Karpas-422 (cell line): ENCODE measurements around the gene CCDC88B. TPM values are rescaled to one million over a fixed set of nuclear protein-coding genes. Genes with fewer than 3 reads are reported as not detected.

Source experiments
- DNase-seq: peaks from one replicate; pipeline ENCODE4 v3.0.0-alpha.2; 2015
- H2AFZ ChIP-seq: fragments of 200-600 bp; sonication (generic); 2 replicates; pipeline ENCODE4 v1.6.1; 2014; ENCODE audit warnings: antibody characterized with exemption, low read length, mixed read lengths
- H3K27ac ChIP-seq: fragments of 200-600 bp; sonication (generic); 2 replicates; pipeline ENCODE4 v1.5.1; 2014; ENCODE audit warnings: mild to moderate bottlenecking, low read length, moderate library complexity
- H3K27me3 ChIP-seq: fragments of 200-600 bp; sonication (generic); 2 replicates; pipeline ENCODE4 v1.6.1; 2014; ENCODE audit warnings: low read length, mixed read lengths
- H3K36me3 ChIP-seq: fragments of 200-600 bp; sonication (generic); 2 replicates; pipeline ENCODE4 v1.6.1; 2014; ENCODE audit warnings: low read length, mixed read lengths; ENCODE audit not compliant: insufficient read depth
- H3K4me1 ChIP-seq: fragments of 200-600 bp; sonication (generic); 2 replicates; pipeline ENCODE4 v1.6.1; 2014; ENCODE audit warnings: mild to moderate bottlenecking, low read length, mixed read lengths
- H3K4me2 ChIP-seq: fragments of 200-600 bp; sonication (generic); 2 replicates; pipeline ENCODE4 v1.6.1; 2014; ENCODE audit warnings: low read length, low read depth, mild to moderate bottlenecking; ENCODE audit not compliant: poor library complexity, severe bottlenecking
- H3K4me3 ChIP-seq: fragments of 200-600 bp; sonication (generic); 2 replicates; pipeline ENCODE4 v1.5.1; 2014; ENCODE audit warnings: mild to moderate bottlenecking, antibody characterized with exemption, low read length, mixed read lengths
- H3K79me2 ChIP-seq: fragments of 200-600 bp; sonication (generic); 2 replicates; pipeline ENCODE4 v1.6.1; 2014; ENCODE audit warnings: mild to moderate bottlenecking, low read length, mixed read lengths
- H3K9ac ChIP-seq: fragments of 200-600 bp; sonication (generic); 2 replicates; pipeline ENCODE4 v1.6.0; 2014; ENCODE audit warnings: low read length
- H3K9me2 ChIP-seq: fragments of 200-600 bp; sonication (generic), shearing (Covaris generic); replicated peaks from 2 replicates; pipeline ENCODE4 v1.6.0; 2014; ENCODE audit warnings: mild to moderate bottlenecking, low read length, moderate library complexity; ENCODE audit not compliant: insufficient read depth
- H3K9me3 ChIP-seq: fragments of 300-700, 200-600 bp; sonication (generic); 2 replicates; pipeline ENCODE4 v1.6.1; 2014; ENCODE audit warnings: low read length, mixed read lengths
- H4K20me1 ChIP-seq: fragments of 200-600 bp; sonication (generic); 2 replicates; pipeline ENCODE4 v1.6.1; 2014; ENCODE audit warnings: mild to moderate bottlenecking, antibody characterized with exemption, low read length, low read depth; ENCODE audit not compliant: insufficient read depth
- total RNA-seq: library from RNA; depleted of rRNA; stranded (reverse); fragments of >200 nt; shearing (Covaris generic); gene quantifications from 2 replicates; pipeline ENCODE4 v1.2.3, GENCODE V29; 2014; ENCODE audit warnings: low replicate concordance

The CCDC88B gene
- total RNA-seq, 1 experiment from 2014 or later = 34.9 TPM

DNA sequence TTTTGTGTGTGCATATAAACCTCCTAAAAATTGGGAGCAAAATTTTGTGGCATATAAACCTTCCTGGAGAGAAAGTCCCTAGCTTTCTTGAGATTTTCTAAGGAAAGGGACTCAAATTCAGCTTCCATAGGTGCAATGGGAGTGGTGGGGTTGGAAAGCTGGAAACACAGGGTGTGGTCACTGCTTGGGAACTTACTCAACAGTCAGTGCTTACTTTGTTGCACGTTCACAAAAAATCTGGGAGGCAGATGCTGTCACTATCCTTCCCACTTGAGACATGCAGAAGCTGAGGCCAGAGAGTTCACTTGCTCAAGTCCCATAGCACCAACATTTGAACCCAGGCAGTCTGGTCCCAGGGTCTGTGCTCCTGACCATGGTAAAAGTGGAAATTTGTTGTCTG lies 43.8 kb upstream of the CCDC88B start:
- H3K4me1 ChIP-seq = peaks cover 18% of the 10 kb centered on the region
- H2AFZ ChIP-seq = no peak overlapping the region
- H3K4me2 ChIP-seq = no peak overlapping the region
- no peaks in the 10 kb centered on the region for H3K79me2 ChIP-seq
- no peak overlapping the region for H3K4me3 ChIP-seq
- H3K9me2 ChIP-seq = no peaks in the 10 kb centered on the region
- H3K9me3 ChIP-seq = no peaks in the 10 kb centered on the region
- no peak for DNase-seq
- no peak overlapping the region for H3K27ac ChIP-seq
- H4K20me1 ChIP-seq = no peaks in the 10 kb centered on the region
- H3K27me3 ChIP-seq = no peaks in the 10 kb centered on the region
- no peak overlapping the region for H3K9ac ChIP-seq
- no peaks in the 10 kb centered on the region for H3K36me3 ChIP-seq

DNA sequence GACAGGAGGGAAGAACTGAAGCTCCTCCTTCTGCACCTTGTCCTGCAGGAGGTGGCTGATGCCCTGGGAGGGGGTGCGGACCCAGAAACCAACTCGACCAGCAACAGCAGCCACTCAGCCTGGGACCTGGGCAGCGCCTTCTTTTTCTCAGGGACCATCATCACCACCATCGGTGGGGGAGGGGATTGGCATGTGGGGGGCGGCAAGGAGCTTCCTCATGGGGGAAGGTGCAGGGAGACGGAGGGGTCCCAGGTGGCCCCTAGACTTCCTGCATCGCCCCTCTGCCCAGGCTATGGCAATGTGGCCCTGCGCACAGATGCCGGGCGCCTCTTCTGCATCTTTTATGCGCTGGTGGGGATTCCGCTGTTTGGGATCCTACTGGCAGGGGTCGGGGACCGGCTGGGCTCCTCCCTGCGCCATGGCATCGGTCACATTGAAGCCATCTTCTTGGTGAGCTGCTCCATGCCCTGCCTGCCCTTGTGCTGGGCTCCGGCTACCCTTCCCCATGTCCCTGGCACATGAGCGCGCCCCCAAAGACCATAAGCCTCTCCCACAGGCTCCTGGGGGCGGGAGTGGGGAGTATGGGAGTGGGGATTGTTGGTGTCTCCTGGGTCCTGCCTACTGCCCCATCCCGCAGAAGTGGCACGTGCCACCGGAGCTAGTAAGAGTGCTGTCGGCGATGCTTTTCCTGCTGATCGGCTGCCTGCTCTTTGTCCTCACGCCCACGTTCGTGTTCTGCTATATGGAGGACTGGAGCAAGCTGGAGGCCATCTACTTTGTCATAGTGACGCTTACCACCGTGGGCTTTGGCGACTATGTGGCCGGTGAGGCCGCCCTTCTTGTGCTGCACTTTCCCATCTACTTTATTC lies 42.9 kb upstream of the CCDC88B start:
- Histone ChIP-seq H3K9me3 (no peaks in the 10 kb centered on the region), H3K4me2 (no peak overlapping the region), H3K9me2 (no peaks in the 10 kb centered on the region), H3K4me3 (no peak overlapping the region), H3K27me3 (no peaks in the 10 kb centered on the region), H3K27ac (no peak overlapping the region), H4K20me1 (no peaks in the 10 kb centered on the region), H3K79me2 (no peaks in the 10 kb centered on the region), H3K4me1 (peaks cover 18% of the 10 kb centered on the region), H3K36me3 (no peaks in the 10 kb centered on the region), H2AFZ (no peak overlapping the region), H3K9ac (no peak overlapping the region)
- DNase-seq = no peak

DNA sequence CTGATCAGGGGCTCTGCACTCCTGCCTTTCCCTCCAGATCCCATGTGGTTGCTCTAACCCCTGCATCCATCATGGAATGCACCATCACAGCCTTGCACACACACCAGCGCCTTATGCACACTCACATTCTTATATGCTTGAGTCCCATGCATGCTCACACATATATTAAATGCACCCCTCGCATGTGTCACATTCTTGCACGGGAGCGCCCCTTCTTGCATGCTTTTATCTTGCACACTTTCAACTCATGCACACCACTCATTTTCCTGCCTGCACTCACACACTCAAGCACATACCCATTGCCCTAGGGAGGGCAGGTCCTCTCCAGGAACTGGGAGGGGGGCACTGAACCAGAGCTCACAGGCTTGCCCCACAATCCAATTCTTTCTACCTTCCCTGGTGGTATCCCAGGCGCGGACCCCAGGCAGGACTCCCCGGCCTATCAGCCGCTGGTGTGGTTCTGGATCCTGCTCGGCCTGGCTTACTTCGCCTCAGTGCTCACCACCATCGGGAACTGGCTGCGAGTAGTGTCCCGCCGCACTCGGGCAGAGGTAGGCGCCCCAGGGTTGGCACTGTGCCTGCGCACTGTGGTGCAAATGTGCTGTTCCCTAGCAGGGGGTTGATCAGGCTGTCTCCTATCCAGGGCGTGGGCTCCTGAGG lies 42.2 kb upstream of the CCDC88B start:
- no peak overlapping the region for H3K4me2 ChIP-seq
- no peak overlapping the region for H3K27ac ChIP-seq
- H4K20me1 ChIP-seq = no peaks in the 10 kb centered on the region
- no peak overlapping the region for H2AFZ ChIP-seq
- H3K9me2 ChIP-seq = no peaks in the 10 kb centered on the region
- no peak overlapping the region for H3K4me3 ChIP-seq
- no peaks in the 10 kb centered on the region for H3K9me3 ChIP-seq
- peaks cover 18% of the 10 kb centered on the region for H3K4me1 ChIP-seq
- H3K9ac ChIP-seq = no peak overlapping the region
- H3K27me3 ChIP-seq = no peaks in the 10 kb centered on the region
- H3K36me3 ChIP-seq = no peaks in the 10 kb centered on the region
- no peak for DNase-seq
- H3K79me2 ChIP-seq = no peaks in the 10 kb centered on the region

DNA sequence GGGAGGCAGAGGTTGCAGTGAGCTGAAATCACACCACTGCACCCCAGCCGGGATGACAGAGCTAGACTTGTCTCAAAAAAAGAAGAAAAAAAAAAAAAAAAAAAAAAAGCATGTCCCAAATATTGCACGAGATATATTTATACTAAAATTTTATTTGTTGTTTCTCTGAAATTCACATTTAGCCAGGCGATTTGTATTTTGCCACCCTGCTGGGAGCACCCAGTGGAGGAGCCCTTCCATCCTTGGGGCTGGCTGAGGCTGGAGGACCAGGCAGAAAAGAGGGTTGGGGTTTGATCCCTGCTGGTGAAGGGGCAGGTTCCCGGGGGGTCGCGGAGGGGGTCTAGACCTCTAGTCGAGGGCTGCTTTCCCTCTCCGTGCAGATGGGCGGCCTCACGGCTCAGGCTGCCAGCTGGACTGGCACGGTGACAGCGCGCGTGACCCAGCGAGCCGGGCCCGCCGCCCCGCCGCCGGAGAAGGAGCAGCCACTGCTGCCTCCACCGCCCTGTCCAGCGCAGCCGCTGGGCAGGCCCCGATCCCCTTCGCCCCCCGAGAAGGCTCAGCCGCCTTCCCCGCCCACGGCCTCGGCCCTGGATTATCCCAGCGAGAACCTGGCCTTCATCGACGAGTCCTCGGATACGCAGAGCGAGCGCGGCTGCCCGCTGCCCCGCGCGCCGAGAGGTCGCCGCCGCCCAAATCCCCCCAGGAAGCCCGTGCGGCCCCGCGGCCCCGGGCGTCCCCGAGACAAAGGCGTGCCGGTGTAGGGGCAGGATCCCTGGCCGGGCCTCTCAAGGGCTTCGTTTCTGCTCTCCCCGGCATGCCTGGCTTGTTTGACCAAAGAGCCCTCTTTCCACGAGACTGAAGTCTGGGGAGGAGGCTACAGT lies 40.8 kb upstream of the CCDC88B start:
- Histone ChIP-seq H3K27me3 (no peaks in the 10 kb centered on the region), H3K79me2 (no peaks in the 10 kb centered on the region), H3K9me2 (no peaks in the 10 kb centered on the region), H3K4me1 (peaks cover 30% of the 10 kb centered on the region), H3K27ac (no peak overlapping the region), H3K4me2 (no peak overlapping the region), H4K20me1 (peaks cover 4% of the 10 kb centered on the region; the same call in 1 of the 2 replicates), H2AFZ (no peak overlapping the region), H3K9me3 (no peaks in the 10 kb centered on the region), H3K4me3 (no peak overlapping the region), H3K36me3 (no peaks in the 10 kb centered on the region), H3K9ac (no peak overlapping the region)
- DNase-seq = no peak

DNA sequence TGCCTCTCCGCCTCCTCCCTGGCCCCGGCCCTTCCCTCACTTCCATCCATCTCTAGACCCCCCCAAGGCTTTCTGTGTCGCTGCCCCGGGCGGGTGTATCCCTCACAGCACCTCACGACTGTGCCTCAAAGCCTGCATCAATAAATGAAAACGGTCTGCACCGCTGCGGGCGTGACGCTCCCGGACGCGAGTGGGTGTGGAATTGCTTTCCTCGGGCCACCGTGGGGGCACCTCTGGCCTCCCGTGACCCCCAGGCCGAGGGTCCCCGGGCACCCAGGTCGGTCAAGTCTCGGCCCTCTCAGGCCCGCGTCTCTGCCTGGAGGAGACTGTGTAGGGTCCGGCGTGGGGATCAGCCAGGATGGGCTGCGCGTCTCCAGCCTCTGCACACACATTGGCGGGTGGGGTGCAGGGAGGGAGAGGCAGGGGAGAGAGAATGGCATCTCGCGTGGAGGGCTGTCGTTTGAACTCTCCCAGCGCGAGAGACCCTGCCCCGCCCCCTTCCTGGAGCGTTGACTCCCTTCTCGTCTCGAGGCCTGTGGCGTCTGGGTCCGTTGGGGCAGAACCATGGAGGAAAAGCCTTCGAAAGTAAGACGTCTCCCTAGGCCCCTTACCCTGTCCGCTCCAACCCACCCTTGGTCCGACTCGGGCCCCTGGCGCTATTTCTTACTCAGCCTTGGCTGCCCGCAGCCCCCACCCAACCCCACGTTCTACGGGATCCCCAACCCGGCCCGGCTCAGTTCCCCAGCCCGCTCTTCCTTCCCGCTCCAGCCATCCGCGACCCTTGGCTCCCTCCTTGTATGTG lies 40.0 kb upstream of the CCDC88B start, which contains the start of gene CATSPERZ:
Gene CATSPERZ, plus strand, starts transcription at position 512 of the 802 bp plus-strand sequence. Its CDS starts 53 bp downstream, at position 565.
- Histone ChIP-seq H3K79me2 (no peaks in the 10 kb centered on the region), H2AFZ (no peak within 1 kb of the TSS), H3K9me2 (no peaks in the 10 kb centered on the region), H3K9me3 (no peaks in the 10 kb centered on the region), H3K4me3 (no peak within 1 kb of the TSS), H4K20me1 (peaks cover 4% of the 10 kb centered on the region; the same call in 1 of the 2 replicates), H3K4me2 (peak within 1 kb of the TSS; percentile 56), H3K36me3 (no peaks in the 10 kb centered on the region), H3K27ac (no peak within 1 kb of the TSS), H3K9ac (no peak within 1 kb of the TSS), H3K4me1 (peaks cover 35% of the 10 kb centered on the region), H3K27me3 (no peaks in the 10 kb centered on the region)
- DNase-seq = no peak

DNA sequence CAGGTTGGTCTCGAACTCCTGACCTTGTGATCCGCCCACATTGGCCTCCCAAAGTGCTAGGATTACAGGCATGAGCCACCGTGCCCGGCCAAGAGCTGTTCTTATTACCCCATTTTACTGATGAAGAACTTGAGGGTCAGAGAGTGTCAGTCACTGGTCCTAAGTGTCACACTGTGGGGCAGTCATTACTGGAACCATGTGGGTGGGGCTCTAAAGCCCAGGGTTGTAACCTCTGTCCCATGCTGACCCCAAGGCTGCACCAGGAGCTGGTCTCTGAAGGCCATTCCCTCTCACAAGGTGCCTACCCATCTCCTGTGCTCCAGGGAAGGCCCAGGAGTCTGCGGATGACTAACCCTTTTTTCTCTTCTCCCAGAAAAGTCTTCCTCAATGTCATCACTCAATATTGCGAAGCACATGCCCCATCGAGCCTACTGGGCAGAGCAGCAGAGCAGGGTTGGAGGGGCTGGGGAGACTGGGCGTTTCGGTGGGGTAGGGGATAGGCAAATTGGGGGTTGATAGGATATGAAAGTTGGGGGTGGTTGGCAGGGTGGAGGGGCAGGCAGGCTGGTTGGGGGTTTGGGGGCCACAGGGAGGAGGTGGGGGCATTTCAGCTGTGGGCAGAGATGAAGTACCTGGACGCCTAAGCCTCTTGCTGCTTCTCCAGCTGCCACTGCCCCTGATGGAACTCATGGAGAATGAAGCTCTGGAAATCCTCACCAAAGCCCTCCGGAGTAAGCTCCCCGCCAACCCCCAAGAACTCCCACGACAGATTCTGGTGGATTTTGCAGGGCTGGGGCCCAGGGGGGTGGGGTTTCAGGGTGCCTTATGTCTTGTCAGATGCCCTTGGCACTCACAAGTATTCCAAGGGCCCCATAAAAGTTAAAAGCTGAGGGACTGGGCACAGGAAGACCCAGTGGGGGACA lies 36.6 kb upstream of the CCDC88B start:
- Histone ChIP-seq H2AFZ (no peak overlapping the region), H3K27me3 (no peaks in the 10 kb centered on the region), H3K4me2 (peak overlapping the region; percentile 93), H3K79me2 (peaks cover 26% of the 10 kb centered on the region), H3K9me2 (no peaks in the 10 kb centered on the region), H3K4me1 (peaks cover 38% of the 10 kb centered on the region), H3K9ac (peak overlapping the region; percentile 97), H4K20me1 (peaks cover 8% of the 10 kb centered on the region; the same call in 1 of the 2 replicates), H3K4me3 (peak overlapping the region; percentile 85), H3K9me3 (no peaks in the 10 kb centered on the region), H3K36me3 (peaks cover 7% of the 10 kb centered on the region; the same call in 1 of the 2 replicates), H3K27ac (peak overlapping the region; percentile 96)
- no peak for DNase-seq

DNA sequence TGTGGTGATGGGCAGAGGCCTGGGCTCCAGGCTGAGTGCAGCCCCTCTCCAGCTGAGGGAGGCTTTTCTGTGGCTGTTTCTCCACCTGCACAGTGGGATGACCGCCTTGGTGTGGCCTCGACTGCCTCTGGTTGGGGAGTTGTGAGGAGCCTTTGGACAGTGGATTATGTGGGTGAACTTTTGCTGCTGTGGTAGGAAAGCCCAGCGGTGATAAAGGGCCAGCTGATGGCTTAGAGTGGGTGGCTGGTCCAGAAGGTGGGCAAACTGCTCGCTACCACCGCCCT lies 36.0 kb upstream of the CCDC88B start:
- Histone ChIP-seq H3K4me3 (peak overlapping the region; percentile 85), H3K9me2 (no peaks in the 10 kb centered on the region), H4K20me1 (peaks cover 8% of the 10 kb centered on the region; the same call in 1 of the 2 replicates), H2AFZ (no peak overlapping the region), H3K79me2 (peaks cover 26% of the 10 kb centered on the region), H3K9ac (peak overlapping the region; percentile 97), H3K4me2 (peak overlapping the region; percentile 93), H3K4me1 (peaks cover 38% of the 10 kb centered on the region), H3K9me3 (no peaks in the 10 kb centered on the region), H3K27ac (peak overlapping the region; percentile 96), H3K27me3 (no peaks in the 10 kb centered on the region), H3K36me3 (peaks cover 7% of the 10 kb centered on the region; the same call in 1 of the 2 replicates)
- no peak for DNase-seq
